Transverse colon (tissue), 4 donors: Measurements from ENCODE around the gene JADE3.

Source experiments
- EP300 ChIP-seq: sonication (generic); formaldehyde crosslinking; IDR thresholded peaks from one replicate; pipeline ENCODE4 v1.6.1; 2017; ENCODE audit warnings: antibody characterized with exemption, low read depth
- POLR2A ChIP-seq: fragments of 450-650 bp; IDR thresholded peaks from one replicate; pipeline ENCODE4 v1.6.1; 2016; ENCODE audit warnings: antibody characterized with exemption, mild to moderate bottlenecking, moderate library complexity
- POLR2AphosphoS5 ChIP-seq, 3 donors: sonication (generic); formaldehyde crosslinking; IDR thresholded peaks; one replicate each; pipeline ENCODE4 v1.6.1; 2016; ENCODE audit warnings: antibody characterized with exemption in 3 of 3
- TF ChIP-seq, protein P1 (sequence below), 5 experiments: fragments of 200-600 bp in 3 of 5; fragments of 450-650 bp in 2 of 5; sonication (generic) in 3 of 5; IDR thresholded peaks; 1 replicate in 2 of 5; 2 replicates in 3 of 5; pipeline ENCODE4 v1.5.1; 2016 to 2017; ENCODE audit warnings: antibody characterized with exemption in 5 of 5, inconsistent platforms in 3 of 5, mild to moderate bottlenecking in 2 of 5, moderate library complexity in 1 of 5

DNA sequence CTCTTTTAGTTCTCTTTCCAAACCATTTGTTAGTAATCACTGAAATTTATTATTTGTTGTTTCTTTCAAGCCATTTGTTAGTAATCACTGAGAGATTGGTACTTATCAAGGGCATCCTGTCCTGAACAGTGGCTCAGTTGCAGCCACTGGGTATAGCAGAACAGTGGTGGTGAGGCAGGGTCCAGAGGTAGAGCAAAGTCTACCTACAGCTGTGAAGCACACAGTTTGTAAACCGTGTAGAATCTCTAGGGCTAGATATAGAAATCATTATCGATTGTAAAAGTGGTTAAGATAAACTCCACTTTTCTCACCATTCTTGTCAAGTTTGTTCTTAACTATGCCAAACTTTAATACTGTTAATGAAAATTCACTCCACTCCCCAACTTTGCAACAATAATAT lies 4.1 kb downstream of the JADE3 start:
- TF ChIP-seq, protein P1, sequence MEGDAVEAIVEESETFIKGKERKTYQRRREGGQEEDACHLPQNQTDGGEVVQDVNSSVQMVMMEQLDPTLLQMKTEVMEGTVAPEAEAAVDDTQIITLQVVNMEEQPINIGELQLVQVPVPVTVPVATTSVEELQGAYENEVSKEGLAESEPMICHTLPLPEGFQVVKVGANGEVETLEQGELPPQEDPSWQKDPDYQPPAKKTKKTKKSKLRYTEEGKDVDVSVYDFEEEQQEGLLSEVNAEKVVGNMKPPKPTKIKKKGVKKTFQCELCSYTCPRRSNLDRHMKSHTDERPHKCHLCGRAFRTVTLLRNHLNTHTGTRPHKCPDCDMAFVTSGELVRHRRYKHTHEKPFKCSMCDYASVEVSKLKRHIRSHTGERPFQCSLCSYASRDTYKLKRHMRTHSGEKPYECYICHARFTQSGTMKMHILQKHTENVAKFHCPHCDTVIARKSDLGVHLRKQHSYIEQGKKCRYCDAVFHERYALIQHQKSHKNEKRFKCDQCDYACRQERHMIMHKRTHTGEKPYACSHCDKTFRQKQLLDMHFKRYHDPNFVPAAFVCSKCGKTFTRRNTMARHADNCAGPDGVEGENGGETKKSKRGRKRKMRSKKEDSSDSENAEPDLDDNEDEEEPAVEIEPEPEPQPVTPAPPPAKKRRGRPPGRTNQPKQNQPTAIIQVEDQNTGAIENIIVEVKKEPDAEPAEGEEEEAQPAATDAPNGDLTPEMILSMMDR (IDR thresholded peaks at IDR 0.05): no peak
- no peak for TF ChIP-seq EP300
- no peak for TF ChIP-seq POLR2AphosphoS5 (IDR thresholded peaks at IDR 0.05)
- TF ChIP-seq POLR2A: no peak
